Activated T-cell treated with anti-CD3 and anti-CD28 coated beads, Interleukin-2, amount 50 U/mL, for 72 hours (primary cell): ENCODE data around the gene CAPZA2. TPM values are rescaled to one million over a fixed set of nuclear protein-coding genes. Genes with fewer than 3 reads are reported as not detected.

Experiments used
- ATAC-seq, 2 donors: fragments of 150-1000 bp; cut with Tn5 transposase; replicated peaks in 1 of 2; 2 replicates each; pipeline ENCODE4 v1.10.0; 2021; ENCODE audit warnings: moderate library complexity in 2 of 2, mild to moderate bottlenecking in 1 of 2
- DNase-seq, 2 donors: peaks; one replicate each; pipeline ENCODE4 v3.0.0; 2021 to 2022; ENCODE audit warnings: mixed read lengths in 1 of 2
- H3K27ac Mint-ChIP-seq: one replicate; pipeline ENCODE4 v1.8.0; 2022; ENCODE audit warnings: mild to moderate bottlenecking, moderate library complexity, mixed read lengths
- H3K27me3 Mint-ChIP-seq: one replicate; pipeline ENCODE4 v1.8.0; 2022; ENCODE audit warnings: low read depth, mixed read lengths
- H3K36me3 Mint-ChIP-seq, 2 donors: one replicate each; pipeline ENCODE4 v1.8.0; 2022; ENCODE audit warnings: mixed read lengths in 2 of 2, mild to moderate bottlenecking in 1 of 2; ENCODE audit not compliant: insufficient read depth in 2 of 2
- H3K4me1 Mint-ChIP-seq: one replicate; pipeline ENCODE4 v1.8.0; 2022; ENCODE audit warnings: low read depth, mixed read lengths
- H3K4me3 Mint-ChIP-seq, 2 donors: one replicate each; pipeline ENCODE4 v1.8.0; 2022; ENCODE audit warnings: mild to moderate bottlenecking in 2 of 2, mixed read lengths in 2 of 2, moderate library complexity in 2 of 2
- H3K9me3 Mint-ChIP-seq, 2 donors: one replicate each; pipeline ENCODE4 v1.8.0; 2022; ENCODE audit warnings: mixed read lengths in 2 of 2
- total RNA-seq, 2 donors: library from RNA; stranded (reverse); gene quantifications; one replicate each; pipeline ENCODE4 v1.2.3, GENCODE V29; 2022

Gene CAPZA2
- total RNA-seq, 2 donors from 2014 or later: 128 to 144 TPM

GRCh38 chr7:116836911-116837310 is 25.5 kb upstream of the CAPZA2 start:
- Mint-ChIP-seq H3K27ac (no peak overlapping the region), H3K4me3 (no peak overlapping the region)
- ATAC-seq: no peak

DNA sequence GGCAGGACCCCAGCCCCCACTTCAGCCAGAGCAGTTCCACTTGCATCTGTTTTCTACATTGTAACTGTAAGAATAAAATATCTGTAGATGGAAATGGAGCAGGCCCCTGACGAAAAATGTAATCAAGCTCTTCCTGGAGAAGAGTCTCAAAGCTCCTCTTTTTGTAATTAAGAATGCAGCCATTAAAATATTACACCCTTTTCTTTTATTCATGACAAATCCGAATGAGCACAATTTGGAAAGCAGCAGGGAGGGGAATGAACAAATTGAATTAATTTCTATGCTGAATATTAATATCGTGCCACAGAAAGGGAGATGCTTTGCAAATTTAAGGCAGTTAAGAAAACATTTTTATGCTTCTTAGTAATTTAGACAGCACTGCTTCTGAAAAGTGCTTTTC is 24.8 kb upstream of the CAPZA2 start:
- H3K36me3 Mint-ChIP-seq: no peaks in the 10 kb centered on the region
- peaks cover 16% of the 10 kb centered on the region for H3K27me3 Mint-ChIP-seq
- H3K9me3 Mint-ChIP-seq: no peaks in the 10 kb centered on the region
- ATAC-seq: no peak
- H3K4me1 Mint-ChIP-seq: no peaks in the 10 kb centered on the region
- DNase-seq: no peak
- no peak overlapping the region for H3K27ac Mint-ChIP-seq
- H3K4me3 Mint-ChIP-seq: no peak overlapping the region

More at GRCh38 chr7:116836911-116837310, 25.5 kb upstream of the CAPZA2 start:
- Mint-ChIP-seq H3K27me3 (peaks cover 16% of the 10 kb centered on the region), H3K4me1 (no peaks in the 10 kb centered on the region), H3K9me3 (no peaks in the 10 kb centered on the region), H3K36me3 (no peaks in the 10 kb centered on the region)
- DNase-seq: no peak

DNA sequence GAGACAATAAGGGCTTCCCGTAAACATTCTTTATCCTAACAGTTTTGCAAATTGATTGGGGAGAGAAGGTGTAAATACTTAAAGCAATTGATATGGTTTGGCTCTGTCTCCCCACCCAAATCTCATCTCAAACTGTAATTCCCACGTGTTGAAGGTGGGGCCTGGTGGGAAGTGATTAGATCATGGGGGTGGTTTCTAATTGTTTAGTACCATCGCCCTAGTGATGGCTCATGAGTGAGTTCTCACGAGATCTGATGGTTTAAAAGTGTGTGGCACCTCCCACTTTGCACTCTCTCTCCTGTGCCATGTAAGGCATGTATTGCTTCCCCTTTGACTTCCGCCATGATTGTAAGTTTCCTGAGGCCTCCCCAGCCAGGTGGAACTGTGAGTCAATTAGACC is 22.1 kb upstream of the CAPZA2 start:
- Mint-ChIP-seq H3K9me3 (no peaks in the 10 kb centered on the region), H3K4me1 (no peaks in the 10 kb centered on the region), H3K4me3 (no peak overlapping the region), H3K27me3 (peaks cover 32% of the 10 kb centered on the region), H3K36me3 (no peaks in the 10 kb centered on the region), H3K27ac (no peak overlapping the region)
- DNase-seq (no peak), ATAC-seq (no peak)

DNA sequence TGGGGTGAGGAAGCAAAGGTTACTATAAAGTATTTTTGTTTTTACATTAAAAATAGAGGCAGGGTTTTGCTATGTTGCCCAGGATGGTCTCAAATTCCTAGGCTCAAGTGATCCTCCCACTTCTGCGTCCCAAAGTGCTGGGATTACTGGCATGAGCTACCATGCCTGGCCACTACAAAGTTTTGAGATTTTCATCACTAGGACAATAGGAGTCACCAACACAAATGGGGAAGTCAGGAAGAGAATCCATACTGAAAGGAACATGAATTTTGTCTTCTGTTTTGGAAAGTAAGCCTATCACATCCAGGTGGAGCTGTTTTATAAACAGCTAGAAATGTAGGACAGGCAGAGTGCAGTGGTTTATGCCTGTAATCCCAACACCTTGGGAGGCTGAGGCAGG is 20.0 kb upstream of the CAPZA2 start:
- Mint-ChIP-seq H3K4me3 (no peak overlapping the region), H3K27me3 (peaks cover 27% of the 10 kb centered on the region), H3K4me1 (no peaks in the 10 kb centered on the region), H3K27ac (no peak overlapping the region), H3K9me3 (no peaks in the 10 kb centered on the region), H3K36me3 (no peaks in the 10 kb centered on the region)
- no peak for DNase-seq
- ATAC-seq: no peak

GRCh38 chr7:116843378-116843777 is 19.0 kb upstream of the CAPZA2 start:
- no peaks in the 10 kb centered on the region for H3K36me3 Mint-ChIP-seq
- H3K4me1 Mint-ChIP-seq: no peaks in the 10 kb centered on the region
- no peaks in the 10 kb centered on the region for H3K9me3 Mint-ChIP-seq
- no peak overlapping the region for H3K4me3 Mint-ChIP-seq
- DNase-seq (no peak), ATAC-seq (no peak)
- H3K27me3 Mint-ChIP-seq: peaks cover 27% of the 10 kb centered on the region
- no peak overlapping the region for H3K27ac Mint-ChIP-seq

DNA sequence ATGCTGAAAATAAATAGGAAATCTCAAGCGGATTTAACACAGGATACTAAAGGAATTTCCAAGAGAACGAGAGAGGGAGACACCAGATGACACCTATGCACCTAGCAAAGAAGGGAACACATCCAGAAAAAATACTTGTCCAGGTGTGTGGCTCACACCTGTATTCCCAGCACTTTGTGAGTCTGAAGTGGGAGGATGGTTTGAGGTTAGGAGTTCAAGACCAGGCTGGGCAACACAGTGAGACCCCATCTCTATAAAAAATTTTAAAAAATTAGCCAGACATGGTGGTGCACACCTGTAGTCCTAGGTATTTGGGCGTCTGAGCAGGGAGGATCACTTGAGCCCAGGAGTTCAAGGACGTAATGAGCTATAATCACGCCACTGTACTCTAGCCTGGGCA is 11.2 kb upstream of the CAPZA2 start:
- DNase-seq (no peak), ATAC-seq (no peak)
- Mint-ChIP-seq H3K4me1 (no peaks in the 10 kb centered on the region), H3K36me3 (no peaks in the 10 kb centered on the region), H3K27ac (no peak overlapping the region), H3K9me3 (no peaks in the 10 kb centered on the region), H3K27me3 (peaks cover 18% of the 10 kb centered on the region), H3K4me3 (no peak overlapping the region)

DNA sequence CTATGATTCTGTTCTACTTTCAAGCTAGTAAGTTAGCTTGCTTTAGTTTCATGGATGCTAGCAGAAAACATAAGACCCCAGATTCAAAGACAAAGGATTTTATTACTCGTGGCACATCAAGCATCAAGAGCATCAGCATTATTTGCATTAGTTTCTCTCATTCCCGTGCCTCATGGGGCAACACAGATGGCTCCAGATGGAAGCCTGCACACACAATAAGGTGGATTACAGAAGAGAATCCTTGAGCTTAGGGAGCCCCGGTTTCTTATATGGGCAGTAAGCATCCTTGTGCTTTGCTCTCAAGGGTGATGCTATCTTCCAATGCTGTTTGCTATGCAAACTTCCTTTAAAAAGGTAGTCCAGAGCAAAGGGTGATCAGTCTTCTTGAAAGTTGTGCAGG is 10.7 kb upstream of the CAPZA2 start:
- peaks cover 18% of the 10 kb centered on the region for H3K27me3 Mint-ChIP-seq
- ATAC-seq: no peak
- no peaks in the 10 kb centered on the region for H3K9me3 Mint-ChIP-seq
- H3K36me3 Mint-ChIP-seq: no peaks in the 10 kb centered on the region
- no peaks in the 10 kb centered on the region for H3K4me1 Mint-ChIP-seq
- DNase-seq: no peak
- no peak overlapping the region for H3K4me3 Mint-ChIP-seq
- H3K27ac Mint-ChIP-seq: no peak overlapping the region

- Mint-ChIP-seq H3K4me3 (no peak overlapping the region), H3K36me3 (no peaks in the 10 kb centered on the region), H3K27ac (no peak overlapping the region), H3K27me3 (peaks cover 26% of the 10 kb centered on the region), H3K9me3 (no peaks in the 10 kb centered on the region), H3K4me1 (no peaks in the 10 kb centered on the region)
- DNase-seq (no peak), ATAC-seq (no peak)
These were observed 8.3 kb upstream of the CAPZA2 start for GRCh38 chr7:116854132-116854531.

- H3K4me1 Mint-ChIP-seq: peaks cover 7% of the 10 kb centered on the region
- no peak overlapping the region for H3K4me3 Mint-ChIP-seq
- H3K27ac Mint-ChIP-seq: no peak overlapping the region
- ATAC-seq: no peak
- peaks cover 13% of the 10 kb centered on the region for H3K27me3 Mint-ChIP-seq
- H3K9me3 Mint-ChIP-seq: no peaks in the 10 kb centered on the region
- DNase-seq: no peak
- H3K36me3 Mint-ChIP-seq: no peaks in the 10 kb centered on the region
These were observed 5.3 kb upstream of the CAPZA2 start for GRCh38 chr7:116857052-116857451.

DNA sequence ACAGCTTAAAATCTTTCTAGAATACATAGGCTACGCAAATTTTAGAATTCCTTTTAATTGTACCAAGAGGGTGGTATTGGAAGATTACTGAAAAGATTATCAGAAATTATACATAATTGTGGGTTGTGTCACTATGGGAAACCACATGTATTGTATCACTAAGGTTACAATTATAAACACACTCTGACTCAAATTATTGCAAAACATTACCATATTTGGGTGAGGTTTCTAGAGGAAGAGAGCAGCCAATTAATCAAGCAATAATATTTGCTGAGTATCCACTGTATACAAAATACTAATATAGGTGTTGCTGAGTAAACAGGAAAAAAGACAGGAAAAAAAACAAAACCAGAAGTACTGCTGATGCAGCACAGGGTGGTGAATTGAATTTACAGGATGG is 3.1 kb upstream of the CAPZA2 start:
- ATAC-seq: no peak
- Mint-ChIP-seq H3K27ac (no peak overlapping the region), H3K4me1 (peaks cover 18% of the 10 kb centered on the region), H3K36me3 (peaks cover 3 to 5% of the 10 kb centered on the region in 2 donors), H3K4me3 (no peak overlapping the region), H3K9me3 (no peaks in the 10 kb centered on the region), H3K27me3 (peaks cover 9% of the 10 kb centered on the region)
- DNase-seq: no peak

- ATAC-seq (no peak), DNase-seq (no peak)
- H3K27me3 Mint-ChIP-seq: peaks cover 9% of the 10 kb centered on the region
- H3K4me1 Mint-ChIP-seq: peaks cover 35% of the 10 kb centered on the region
- H3K4me3 Mint-ChIP-seq: peak overlapping the region; percentile 61 to 85
- H3K27ac Mint-ChIP-seq: peak overlapping the region; percentile 92
- H3K36me3 Mint-ChIP-seq: peaks cover 3 to 5% of the 10 kb centered on the region in 2 donors
- no peaks in the 10 kb centered on the region for H3K9me3 Mint-ChIP-seq
These were observed 670 bp upstream of the CAPZA2 start for GRCh38 chr7:116861717-116862116.

GRCh38 chr7:116862951-116863670 is 724 bp downstream of the CAPZA2 start:
- Mint-ChIP-seq H3K4me1 (peaks cover 48% of the 10 kb centered on the region), H3K27ac (peak overlapping the region; percentile 100), H3K36me3 (peaks cover 5 to 10% of the 10 kb centered on the region in 2 donors), H3K27me3 (no peaks in the 10 kb centered on the region), H3K9me3 (no peaks in the 10 kb centered on the region), H3K4me3 (peak overlapping the region; percentile 89 to 100)
- DNase-seq: peak in 1 of 2 donors; percentile 12
- no peak for ATAC-seq

GRCh38 chr7:116863936-116864500 is 1.6 kb downstream of the CAPZA2 start:
- no peak for ATAC-seq
- no peaks in the 10 kb centered on the region for H3K9me3 Mint-ChIP-seq
- no peak for DNase-seq
- H3K4me3 Mint-ChIP-seq: peak overlapping the region; percentile 89 to 100
- peaks cover 51% of the 10 kb centered on the region for H3K4me1 Mint-ChIP-seq
- H3K27me3 Mint-ChIP-seq: no peaks in the 10 kb centered on the region
- peaks cover 5 to 10% of the 10 kb centered on the region in 2 donors for H3K36me3 Mint-ChIP-seq
- H3K27ac Mint-ChIP-seq: peak overlapping the region; percentile 100
